GM19193 (cell line): ENCODE measurements around the gene TXNRD3.

ENCODE experiments used
- POLR2A ChIP-seq: IDR thresholded peaks from 4 replicates; pipeline ENCODE4 v1.6.1; 2011; ENCODE audit not compliant: insufficient read depth, insufficient read length; ENCODE audit errors: extremely low read depth

TXNRD3 gene

GRCh38 chr3:126654571-126655383 lies at the start of gene TXNRD3:
Gene TXNRD3, minus strand, starts transcription at chr3:126655124.
- TF ChIP-seq POLR2A, result no peak

GRCh38 chr3:126703512-126704493 lies 48.9 kb upstream of the TXNRD3 start, which contains the start of gene CHCHD6:
Gene CHCHD6, plus strand, starts transcription at chr3:126704240. Its CDS starts 73 bp downstream, at chr3:126704313.
- TF ChIP-seq POLR2A, result no peak

GRCh38 chr3:126699011-126699410 lies 44.1 kb upstream of the TXNRD3 start:
- no peak for TF ChIP-seq POLR2A

GRCh38 chr3:126696701-126697267 lies 41.9 kb upstream of the TXNRD3 start:
- TF ChIP-seq POLR2A, result no peak

GRCh38 chr3:126693921-126694320 lies 39.0 kb upstream of the TXNRD3 start:
- no peak for TF ChIP-seq POLR2A

GRCh38 chr3:126692858-126693257 lies 37.9 kb upstream of the TXNRD3 start:
- TF ChIP-seq POLR2A, result no peak

GRCh38 chr3:126691765-126692164 lies 36.8 kb upstream of the TXNRD3 start:
- no peak for TF ChIP-seq POLR2A

- TF ChIP-seq POLR2A, result no peak
Measured at GRCh38 chr3:126685493-126685892, 30.6 kb upstream of the TXNRD3 start.

- no peak for TF ChIP-seq POLR2A
Measured at GRCh38 chr3:126685021-126685420, 30.1 kb upstream of the TXNRD3 start.

- no peak for TF ChIP-seq POLR2A
Measured at GRCh38 chr3:126684218-126684751, 29.4 kb upstream of the TXNRD3 start.

- TF ChIP-seq POLR2A, result no peak
Measured at GRCh38 chr3:126683069-126683468, 28.1 kb upstream of the TXNRD3 start.

- no peak for TF ChIP-seq POLR2A
Measured at GRCh38 chr3:126682009-126682408, 27.1 kb upstream of the TXNRD3 start.

- TF ChIP-seq POLR2A, result no peak
Measured at GRCh38 chr3:126680667-126681055, 25.7 kb upstream of the TXNRD3 start.

- no peak for TF ChIP-seq POLR2A
Measured at GRCh38 chr3:126679831-126680666, 25.1 kb upstream of the TXNRD3 start.
